Glutamatergic neuron (in vitro differentiated cells): ENCODE results near the gene CLRN1. TPM values are rescaled to one million over a fixed set of nuclear protein-coding genes. Genes with fewer than 3 reads are reported as not detected.
"Not testable (repeated sequence)": the region's sequence is repeated elsewhere in the genome, so short reads cannot be mapped to it uniquely, and the experiment has no call there.

ENCODE experiments used
- DNase-seq: peaks from one replicate; pipeline ENCODE4 v3.0.0; 2022
- H3K27ac Mint-ChIP-seq: one replicate; pipeline ENCODE4 v1.8.0; 2020; ENCODE audit warnings: mild to moderate bottlenecking, mixed read lengths, inconsistent platforms; ENCODE audit not compliant: unreplicated experiment
- H3K27me3 Mint-ChIP-seq: one replicate; pipeline ENCODE4 v1.8.0; 2020; ENCODE audit warnings: mild to moderate bottlenecking, moderate library complexity, mixed read lengths, inconsistent platforms; ENCODE audit not compliant: unreplicated experiment
- H3K36me3 Mint-ChIP-seq: one replicate; pipeline ENCODE4 v1.8.0; 2020; ENCODE audit warnings: mild to moderate bottlenecking, mixed read lengths, inconsistent platforms; ENCODE audit not compliant: unreplicated experiment
- H3K4me1 Mint-ChIP-seq: one replicate; pipeline ENCODE4 v1.8.0; 2020; ENCODE audit warnings: mild to moderate bottlenecking, low read depth, mixed read lengths, inconsistent platforms; ENCODE audit not compliant: unreplicated experiment
- H3K4me3 Mint-ChIP-seq: one replicate; pipeline ENCODE4 v1.8.0; 2020; ENCODE audit warnings: mild to moderate bottlenecking, mixed read lengths, inconsistent platforms; ENCODE audit not compliant: unreplicated experiment
- H3K9me3 Mint-ChIP-seq: one replicate; pipeline ENCODE4 v1.8.0; 2020; ENCODE audit warnings: mild to moderate bottlenecking, moderate library complexity, mixed read lengths, inconsistent platforms; ENCODE audit not compliant: unreplicated experiment
- CTCF ChIP-seq: fragments of 200-600 bp; sonication (generic); IDR thresholded peaks from one replicate; pipeline ENCODE4 v1.5.0; 2021; ENCODE audit not compliant: partially characterized antibody, unreplicated experiment
- total RNA-seq: library from RNA; stranded (reverse); fragmentation: NEBNext Ultra II Directional; extraction: Animal tissue kit (Norgen Biotek cat#: 25700); gene quantifications from one replicate; pipeline ENCODE4 v1.2.1, GENCODE V29; 2021; ENCODE audit not compliant: unreplicated experiment

CLRN1 gene
- total RNA-seq, 1 donor from 2014 or later: not detected

GRCh38 chr3:150996731-150997130, 24.2 kb upstream of the CLRN1 start:
- Mint-ChIP-seq H3K27me3 (no peaks in the 10 kb centered on the region), H3K9me3 (no peaks in the 10 kb centered on the region), H3K36me3 (peaks cover 5% of the 10 kb centered on the region), H3K4me1 (peaks cover 2% of the 10 kb centered on the region), H3K4me3 (no peak overlapping the region), H3K27ac (no peak overlapping the region)
- no peak for DNase-seq
- no peak for TF ChIP-seq CTCF

- DNase-seq: no peak
- no peaks in the 10 kb centered on the region for H3K27me3 Mint-ChIP-seq
- peaks cover 5% of the 10 kb centered on the region for H3K36me3 Mint-ChIP-seq
- H3K4me3 Mint-ChIP-seq: no peak overlapping the region
- no peaks in the 10 kb centered on the region for H3K9me3 Mint-ChIP-seq
- no peaks in the 10 kb centered on the region for H3K4me1 Mint-ChIP-seq
- TF ChIP-seq CTCF: no peak
- H3K27ac Mint-ChIP-seq: no peak overlapping the region
These were observed 23.0 kb upstream of the CLRN1 start for GRCh38 chr3:150995510-150995909.

GRCh38 chr3:150989208-150989607, 16.7 kb upstream of the CLRN1 start:
- TF ChIP-seq CTCF: no peak
- Mint-ChIP-seq H3K4me1 (no peaks in the 10 kb centered on the region), H3K9me3 (no peaks in the 10 kb centered on the region), H3K27ac (no peak overlapping the region), H3K4me3 (no peak overlapping the region), H3K27me3 (no peaks in the 10 kb centered on the region), H3K36me3 (peaks cover 9% of the 10 kb centered on the region)
- DNase-seq: no peak

- H3K27me3 Mint-ChIP-seq, H3K4me1 Mint-ChIP-seq, H3K4me3 Mint-ChIP-seq, H3K36me3 Mint-ChIP-seq, DNase-seq, H3K9me3 Mint-ChIP-seq, H3K27ac Mint-ChIP-seq: not testable (repeated sequence)
These were observed 15.9 kb upstream of the CLRN1 start for GRCh38 chr3:150988395-150988794.

- no peaks in the 10 kb centered on the region for H3K27me3 Mint-ChIP-seq
- no peak for TF ChIP-seq CTCF
- no peak overlapping the region for H3K4me3 Mint-ChIP-seq
- peaks cover 3% of the 10 kb centered on the region for H3K36me3 Mint-ChIP-seq
- H3K9me3 Mint-ChIP-seq: no peaks in the 10 kb centered on the region
- H3K4me1 Mint-ChIP-seq: no peaks in the 10 kb centered on the region
- no peak overlapping the region for H3K27ac Mint-ChIP-seq
- DNase-seq: no peak
These were observed 13.2 kb upstream of the CLRN1 start for GRCh38 chr3:150985711-150986110.

GRCh38 chr3:150984066-150984465, 11.5 kb upstream of the CLRN1 start:
- no peak overlapping the region for H3K27ac Mint-ChIP-seq
- no peaks in the 10 kb centered on the region for H3K9me3 Mint-ChIP-seq
- no peaks in the 10 kb centered on the region for H3K4me1 Mint-ChIP-seq
- no peak for TF ChIP-seq CTCF
- peaks cover 3% of the 10 kb centered on the region for H3K36me3 Mint-ChIP-seq
- H3K4me3 Mint-ChIP-seq: no peak overlapping the region
- H3K27me3 Mint-ChIP-seq: no peaks in the 10 kb centered on the region
- DNase-seq: no peak
